ENCODE data around the gene S100A7.

DNA sequence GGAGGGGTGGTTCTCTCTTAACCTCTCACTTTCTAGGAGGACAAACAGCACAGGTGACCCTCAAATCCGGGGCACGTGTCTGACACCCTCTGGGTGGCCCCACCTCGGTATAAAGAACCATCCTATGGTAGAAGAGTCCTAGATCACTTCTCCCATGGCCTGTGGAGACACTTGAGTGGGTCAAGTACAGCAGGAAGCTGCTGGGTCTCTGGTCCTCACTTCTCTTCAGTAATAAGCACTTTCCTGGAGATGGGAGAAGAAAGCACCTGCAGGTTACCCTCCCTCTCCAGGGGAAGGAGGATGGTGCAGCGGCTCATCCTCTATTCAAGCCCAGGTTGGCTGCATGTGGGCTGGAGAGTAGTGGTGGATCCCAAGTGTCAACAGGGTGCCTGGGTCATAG, 17.0 kb downstream of the S100A7 start:
- TF ChIP-seq EZH2 (IDR thresholded peaks at IDR 0.05; ENCODE audit: borderline replicate concordance, low read length), result no peak
- TF ChIP-seq, protein P1, sequence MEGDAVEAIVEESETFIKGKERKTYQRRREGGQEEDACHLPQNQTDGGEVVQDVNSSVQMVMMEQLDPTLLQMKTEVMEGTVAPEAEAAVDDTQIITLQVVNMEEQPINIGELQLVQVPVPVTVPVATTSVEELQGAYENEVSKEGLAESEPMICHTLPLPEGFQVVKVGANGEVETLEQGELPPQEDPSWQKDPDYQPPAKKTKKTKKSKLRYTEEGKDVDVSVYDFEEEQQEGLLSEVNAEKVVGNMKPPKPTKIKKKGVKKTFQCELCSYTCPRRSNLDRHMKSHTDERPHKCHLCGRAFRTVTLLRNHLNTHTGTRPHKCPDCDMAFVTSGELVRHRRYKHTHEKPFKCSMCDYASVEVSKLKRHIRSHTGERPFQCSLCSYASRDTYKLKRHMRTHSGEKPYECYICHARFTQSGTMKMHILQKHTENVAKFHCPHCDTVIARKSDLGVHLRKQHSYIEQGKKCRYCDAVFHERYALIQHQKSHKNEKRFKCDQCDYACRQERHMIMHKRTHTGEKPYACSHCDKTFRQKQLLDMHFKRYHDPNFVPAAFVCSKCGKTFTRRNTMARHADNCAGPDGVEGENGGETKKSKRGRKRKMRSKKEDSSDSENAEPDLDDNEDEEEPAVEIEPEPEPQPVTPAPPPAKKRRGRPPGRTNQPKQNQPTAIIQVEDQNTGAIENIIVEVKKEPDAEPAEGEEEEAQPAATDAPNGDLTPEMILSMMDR (conservative IDR thresholded peaks at IDR 0.05 in 1 of 2, IDR thresholded peaks at IDR 0.05 in 1 of 2; ENCODE audit: extremely low read depth in 1 of 2, insufficient read depth in 1 of 2, low read depth in 1 of 2, low read length in 2 of 2), result no peak
